NCI-H446 treated with DMSO at 0.1 percent for 48 hours (cell line): ENCODE results near the gene CHST15.

ENCODE experiments used
- DNase-seq: peaks from one replicate; lab custom pipeline; 2025; lab: John Stamatoyannopoulos, UW

CHST15 gene

GRCh38 chr10:123998197-123999141, 94.9 kb downstream of the CHST15 start:
- no peak for DNase-seq

- no peak for DNase-seq
Observed at GRCh38 chr10:123997486-123998196, 95.8 kb downstream of the CHST15 start.

- DNase-seq = no peak
Observed at GRCh38 chr10:123997013-123997412, 96.4 kb downstream of the CHST15 start.

GRCh38 chr10:123996302-123996701, 97.1 kb downstream of the CHST15 start:
- no peak for DNase-seq

GRCh38 chr10:123995461-123996131, 97.8 kb downstream of the CHST15 start:
- DNase-seq = no peak

GRCh38 chr10:123995082-123995460, 98.3 kb downstream of the CHST15 start:
- no peak for DNase-seq

- DNase-seq = no peak
Observed at GRCh38 chr10:123994417-123995081, 98.8 kb downstream of the CHST15 start.

- DNase-seq = no peak
Observed at GRCh38 chr10:123993534-123994416, 99.6 kb downstream of the CHST15 start.

- no peak for DNase-seq
Observed at GRCh38 chr10:123991611-123992570, 101.5 kb downstream of the CHST15 start.

- DNase-seq = no peak
Observed at GRCh38 chr10:123990889-123991288, 102.5 kb downstream of the CHST15 start.

- DNase-seq = no peak
Observed at GRCh38 chr10:123988694-123989093, 104.7 kb downstream of the CHST15 start.

- DNase-seq = no peak
Observed at GRCh38 chr10:123986736-123987135, 106.7 kb downstream of the CHST15 start.

GRCh38 chr10:123974406-123974805, 119.0 kb downstream of the CHST15 start:
- DNase-seq = no peak

- no peak for DNase-seq
Observed at GRCh38 chr10:123972481-123973401, 120.7 kb downstream of the CHST15 start.

GRCh38 chr10:123970927-123971286, 122.5 kb downstream of the CHST15 start:
- no peak for DNase-seq

- no peak for DNase-seq
Observed at GRCh38 chr10:123970207-123970926, 123.0 kb downstream of the CHST15 start.

GRCh38 chr10:123967626-123968243, 125.7 kb downstream of the CHST15 start:
- no peak for DNase-seq

- DNase-seq = no peak
Observed at GRCh38 chr10:123966896-123967231, 126.5 kb downstream of the CHST15 start.
